Hepatocyte (in vitro differentiated cells): ENCODE data around the gene CREB1. TPM values are rescaled to one million over a fixed set of nuclear protein-coding genes. Genes with fewer than 3 reads are reported as not detected.

Source experiments
- DNase-seq: peaks from one replicate; pipeline ENCODE4 v3.0.0-alpha.2; 2016; ENCODE audit warnings: low spot score
- H2AFZ ChIP-seq: fragments of 200-600 bp; sonication (generic); 2 replicates; pipeline ENCODE4 v1.6.0; 2016; ENCODE audit warnings: antibody characterized with exemption, mild to moderate bottlenecking
- H3K27ac ChIP-seq: fragments of 200-600 bp; sonication (generic); 2 replicates; pipeline ENCODE4 v1.5.1; 2016; ENCODE audit warnings: mild to moderate bottlenecking
- H3K27me3 ChIP-seq: fragments of 200-600 bp; sonication (generic); 2 replicates; pipeline ENCODE4 v1.6.1; 2016
- H3K36me3 ChIP-seq: fragments of 200-600 bp; sonication (generic); replicated peaks from 2 replicates; pipeline ENCODE4 v1.5.1; 2016; ENCODE audit warnings: low read depth; ENCODE audit not compliant: insufficient read depth
- H3K4me1 ChIP-seq: fragments of 200-600 bp; sonication (generic); 2 replicates; pipeline ENCODE4 v1.5.1; 2016; ENCODE audit warnings: mild to moderate bottlenecking, moderate library complexity; ENCODE audit not compliant: insufficient read depth
- H3K4me2 ChIP-seq: fragments of 200-600 bp; sonication (generic); 2 replicates; pipeline ENCODE4 v1.6.0; 2016
- H3K4me3 ChIP-seq: fragments of 200-600 bp; sonication (generic); 2 replicates; pipeline ENCODE4 v1.5.1; 2016; ENCODE audit warnings: mild to moderate bottlenecking
- H3K79me2 ChIP-seq: fragments of 200-600 bp; sonication (generic); 2 replicates; pipeline ENCODE4 v1.6.0; 2017; ENCODE audit warnings: mild to moderate bottlenecking
- H3K9me2 ChIP-seq: fragments of 200-600 bp; sonication (generic); replicated peaks from 2 replicates; pipeline ENCODE4 v1.6.0; 2017; ENCODE audit warnings: mild to moderate bottlenecking; ENCODE audit not compliant: insufficient read depth
- H3K9me3 ChIP-seq: fragments of 200-600 bp; sonication (generic); 2 replicates; pipeline ENCODE4 v1.5.1; 2016; ENCODE audit warnings: low read depth, mild to moderate bottlenecking
- H4K20me1 ChIP-seq: fragments of 200-600 bp; sonication (generic); 2 replicates; pipeline ENCODE4 v1.6.0; 2016; ENCODE audit warnings: mild to moderate bottlenecking; ENCODE audit not compliant: insufficient read depth, poor library complexity, severe bottlenecking
- CTCF ChIP-seq: fragments of 200-600 bp; sonication (generic); IDR thresholded peaks from 2 replicates; pipeline ENCODE4 v1.5.1; 2016; ENCODE audit warnings: antibody characterized with exemption, mild to moderate bottlenecking; ENCODE audit not compliant: poor library complexity
- EZH2 ChIP-seq: fragments of 200-600 bp; sonication (generic); IDR thresholded peaks from 2 replicates; pipeline ENCODE4 v1.6.1; 2016; ENCODE audit warnings: antibody characterized with exemption, mild to moderate bottlenecking, borderline replicate concordance
- EZH2phosphoT487 ChIP-seq: fragments of 200-600 bp; sonication (generic); IDR thresholded peaks from one replicate; pipeline ENCODE4 v1.6.1; 2018; ENCODE audit warnings: antibody characterized with exemption, mild to moderate bottlenecking, low read depth, moderate library complexity; ENCODE audit not compliant: unreplicated experiment, severe bottlenecking
- WGBS: methylation state at CpG from one replicate; pipeline ENCODE4 v1.1.6; 2016; ENCODE audit warnings: low lambda C conversion rate; ENCODE audit errors: missing lambda C conversion rate; 5-methylcytosine and 5-hydroxymethylcytosine counted together
- polyA plus RNA-seq: library from polyadenylated mRNA; unstranded; fragments of >200 nt; fragmentation: Nextera tagmentation; extraction: Ambion mirVana; gene quantifications from 2 replicates; pipeline ENCODE4 v1.2.1, GENCODE V29; 2016
- total RNA-seq: library from RNA; depleted of rRNA; stranded (reverse); fragments of >200 nt; gene quantifications from 2 replicates; pipeline ENCODE4 v1.2.3, GENCODE V29; 2014

The CREB1 gene
- total and polyA plus RNA-seq, 2 experiments from 2014 or later = 22.6 to 40.8 TPM

DNA sequence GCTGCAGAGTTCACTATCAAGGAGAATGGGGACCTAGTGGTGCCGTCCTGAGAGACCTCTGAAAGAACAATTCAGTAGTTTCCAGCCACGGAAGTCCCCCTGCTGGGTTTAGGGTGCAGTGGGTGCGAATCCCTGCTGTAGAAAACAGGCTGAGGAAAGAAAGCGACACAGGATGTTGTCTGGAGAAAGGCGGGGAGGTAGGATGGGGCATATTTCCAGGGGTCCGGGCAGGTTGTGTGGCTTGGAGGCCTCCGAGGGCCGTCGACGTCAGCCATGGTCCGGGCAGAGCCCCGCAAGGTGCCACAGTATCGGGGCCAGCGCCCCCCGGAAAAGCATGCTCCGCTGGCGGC, 807 bp upstream of the CREB1 start:
- 3% methylated on average over 17 of the region's 17 CpGs for WGBS
- peaks cover 13% of the 10 kb centered on the region for H3K4me1 ChIP-seq
- H3K27ac ChIP-seq = peak overlapping the region; percentile 96
- no peaks in the 10 kb centered on the region for H3K36me3 ChIP-seq
- H2AFZ ChIP-seq = peak overlapping the region; percentile 76
- DNase-seq = peak; percentile 56
- TF ChIP-seq CTCF = no peak
- no peak for TF ChIP-seq EZH2
- no peak for TF ChIP-seq EZH2phosphoT487
- H3K4me2 ChIP-seq = peak overlapping the region; percentile 93
- no peaks in the 10 kb centered on the region for H3K9me2 ChIP-seq
- peaks cover 34% of the 10 kb centered on the region for H3K79me2 ChIP-seq
- peaks cover 32% of the 10 kb centered on the region for H4K20me1 ChIP-seq
- H3K27me3 ChIP-seq = no peaks in the 10 kb centered on the region
- no peaks in the 10 kb centered on the region for H3K9me3 ChIP-seq
- H3K4me3 ChIP-seq = peak overlapping the region; percentile 47

- Histone ChIP-seq H3K4me1 (peaks cover 16% of the 10 kb centered on the region), H3K79me2 (peaks cover 49% of the 10 kb centered on the region), H3K36me3 (no peaks in the 10 kb centered on the region), H3K9me2 (no peaks in the 10 kb centered on the region), H3K27ac (peak overlapping the region; percentile 98), H3K9me3 (no peaks in the 10 kb centered on the region), H3K4me2 (peak overlapping the region; percentile 76), H3K27me3 (no peaks in the 10 kb centered on the region), H2AFZ (peak overlapping the region; percentile 22), H3K4me3 (peak overlapping the region; percentile 96), H4K20me1 (peaks cover 42% of the 10 kb centered on the region)
- WGBS = under 1% methylated on average over 12 of the region's 93 CpGs
- no peak for TF ChIP-seq CTCF
- no peak for TF ChIP-seq EZH2
- TF ChIP-seq EZH2phosphoT487 = no peak
- DNase-seq = peak; percentile 54
These were observed 634 bp downstream of the CREB1 start for GRCh38 chr2:207530160-207531031.

GRCh38 chr2:207531032-207531952, 1.5 kb downstream of the CREB1 start:
- Histone ChIP-seq H4K20me1 (peaks cover 46% of the 10 kb centered on the region), H3K9me3 (no peaks in the 10 kb centered on the region), H3K4me2 (peak overlapping the region; percentile 76), H2AFZ (peak overlapping the region; percentile 22), H3K27me3 (no peaks in the 10 kb centered on the region), H3K36me3 (no peaks in the 10 kb centered on the region), H3K4me3 (peak overlapping the region; percentile 96), H3K27ac (peak overlapping the region; percentile 98), H3K4me1 (peaks cover 16% of the 10 kb centered on the region), H3K79me2 (peaks cover 58% of the 10 kb centered on the region), H3K9me2 (no peaks in the 10 kb centered on the region)
- no peak for DNase-seq
- 12% methylated on average over 20 of the region's 20 CpGs for WGBS
- TF ChIP-seq EZH2 (no peak), EZH2phosphoT487 (no peak), CTCF (no peak)
